HG03565 (cell line): ENCODE measurements around the gene OXCT2.
"Not testable (repeated sequence)": the region's sequence is repeated elsewhere in the genome, so short reads cannot be mapped to it uniquely, and the experiment has no call there.

Experiments used
- ATAC-seq: cut with Tn5 transposase; IDR thresholded peaks from one replicate; pipeline ENCODE4 v1.9.1; 2021; ENCODE audit warnings: mild to moderate bottlenecking, moderate library complexity; ENCODE audit not compliant: unreplicated experiment

Gene OXCT2

GRCh38 chr1:39771022-39771532, at the start of gene OXCT2:
Gene OXCT2, minus strand, starts transcription at chr1:39771348. Its CDS starts 93 bp downstream, at chr1:39771255.
- ATAC-seq: not testable (repeated sequence)

- ATAC-seq: no peak
Measured at GRCh38 chr1:39819091-39819812, 48.1 kb upstream of the OXCT2 start.

GRCh38 chr1:39818482-39818881, 47.3 kb upstream of the OXCT2 start:
- no peak for ATAC-seq

GRCh38 chr1:39817091-39817932, 46.2 kb upstream of the OXCT2 start:
- ATAC-seq: peak; percentile 71

GRCh38 chr1:39816415-39817090, 45.4 kb upstream of the OXCT2 start:
- peak; percentile 40 for ATAC-seq

- ATAC-seq: no peak
Measured at GRCh38 chr1:39812913-39813312, 41.8 kb upstream of the OXCT2 start.

- no peak for ATAC-seq
Measured at GRCh38 chr1:39808784-39809517, 37.8 kb upstream of the OXCT2 start.

- no peak for ATAC-seq
Measured at GRCh38 chr1:39805385-39805784, 34.2 kb upstream of the OXCT2 start.

GRCh38 chr1:39802496-39803260, 31.5 kb upstream of the OXCT2 start:
- ATAC-seq: no peak

- ATAC-seq: no peak
Measured at GRCh38 chr1:39800471-39800835, 29.3 kb upstream of the OXCT2 start.

- peak; percentile 54 for ATAC-seq
Measured at GRCh38 chr1:39799770-39800470, 28.8 kb upstream of the OXCT2 start.

GRCh38 chr1:39798859-39799769, 28.0 kb upstream of the OXCT2 start:
- ATAC-seq: peak; percentile 87

GRCh38 chr1:39795651-39796050, 24.5 kb upstream of the OXCT2 start:
- no peak for ATAC-seq

- ATAC-seq: no peak
Measured at GRCh38 chr1:39791838-39792237, 20.7 kb upstream of the OXCT2 start.

- ATAC-seq: no peak
Measured at GRCh38 chr1:39789571-39790110, 18.5 kb upstream of the OXCT2 start.

GRCh38 chr1:39788758-39789570, 17.8 kb upstream of the OXCT2 start, which contains the start of gene BMP8B:
Gene BMP8B, minus strand, starts transcription at chr1:39788865. Its CDS starts 380 bp downstream, at chr1:39788485.
- no peak for ATAC-seq

GRCh38 chr1:39788426-39788757, 17.2 kb upstream of the OXCT2 start:
- ATAC-seq: no peak
